Transverse colon (tissue), 3 donors: Measurements from ENCODE around the gene MSH5.

Experiments used
- EP300 ChIP-seq: sonication (generic); formaldehyde crosslinking; IDR thresholded peaks from one replicate; pipeline ENCODE4 v1.6.1; 2017; ENCODE audit warnings: antibody characterized with exemption, low read depth
- POLR2A ChIP-seq: fragments of 450-650 bp; IDR thresholded peaks from one replicate; pipeline ENCODE4 v1.6.1; 2016; ENCODE audit warnings: antibody characterized with exemption, mild to moderate bottlenecking, moderate library complexity
- TF ChIP-seq, protein P1 (sequence below), 5 experiments: fragments of 200-600 bp in 3 of 5; fragments of 450-650 bp in 2 of 5; sonication (generic) in 3 of 5; IDR thresholded peaks; 1 replicate in 2 of 5; 2 replicates in 3 of 5; pipeline ENCODE4 v1.5.1; 2016 to 2017; ENCODE audit warnings: antibody characterized with exemption in 5 of 5, inconsistent platforms in 3 of 5, mild to moderate bottlenecking in 2 of 5, moderate library complexity in 1 of 5

DNA sequence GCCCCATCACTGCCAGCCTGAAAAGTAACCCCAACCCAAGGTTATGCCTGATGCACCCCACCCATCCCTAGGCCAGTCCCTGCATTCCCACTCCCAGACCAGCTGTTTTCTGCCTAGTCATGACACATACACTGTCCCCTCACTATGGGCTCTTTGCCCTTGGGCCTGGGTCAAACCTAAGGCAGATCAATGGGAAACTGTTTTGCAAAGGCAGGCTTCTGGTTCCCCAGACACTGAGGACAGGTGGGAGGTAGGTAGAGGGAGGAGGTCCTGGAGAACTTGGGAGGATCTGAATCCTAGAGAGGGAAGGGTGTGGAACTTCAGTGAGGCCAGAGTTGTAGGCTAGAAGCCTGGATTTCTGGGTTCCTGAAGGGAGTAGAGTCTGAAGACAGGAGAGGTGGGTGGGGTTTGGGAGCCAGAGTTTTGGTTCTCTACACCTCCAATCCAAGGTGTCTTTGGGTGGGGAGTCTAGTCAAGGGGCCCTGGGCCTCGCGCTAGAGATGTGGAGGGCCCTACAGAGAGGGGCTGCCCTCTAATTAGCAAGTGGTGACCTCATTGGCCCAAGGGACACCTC is 5.5 kb upstream of the MSH5 start:
- TF ChIP-seq, protein P1, sequence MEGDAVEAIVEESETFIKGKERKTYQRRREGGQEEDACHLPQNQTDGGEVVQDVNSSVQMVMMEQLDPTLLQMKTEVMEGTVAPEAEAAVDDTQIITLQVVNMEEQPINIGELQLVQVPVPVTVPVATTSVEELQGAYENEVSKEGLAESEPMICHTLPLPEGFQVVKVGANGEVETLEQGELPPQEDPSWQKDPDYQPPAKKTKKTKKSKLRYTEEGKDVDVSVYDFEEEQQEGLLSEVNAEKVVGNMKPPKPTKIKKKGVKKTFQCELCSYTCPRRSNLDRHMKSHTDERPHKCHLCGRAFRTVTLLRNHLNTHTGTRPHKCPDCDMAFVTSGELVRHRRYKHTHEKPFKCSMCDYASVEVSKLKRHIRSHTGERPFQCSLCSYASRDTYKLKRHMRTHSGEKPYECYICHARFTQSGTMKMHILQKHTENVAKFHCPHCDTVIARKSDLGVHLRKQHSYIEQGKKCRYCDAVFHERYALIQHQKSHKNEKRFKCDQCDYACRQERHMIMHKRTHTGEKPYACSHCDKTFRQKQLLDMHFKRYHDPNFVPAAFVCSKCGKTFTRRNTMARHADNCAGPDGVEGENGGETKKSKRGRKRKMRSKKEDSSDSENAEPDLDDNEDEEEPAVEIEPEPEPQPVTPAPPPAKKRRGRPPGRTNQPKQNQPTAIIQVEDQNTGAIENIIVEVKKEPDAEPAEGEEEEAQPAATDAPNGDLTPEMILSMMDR (IDR thresholded peaks at IDR 0.05): no peak
- no peak for TF ChIP-seq POLR2A
- no peak for TF ChIP-seq EP300
